HepG2 (cell line): Measurements from ENCODE around the gene MAP3K14. TPM values are rescaled to one million over a fixed set of nuclear protein-coding genes. Genes with fewer than 3 reads are reported as not detected.

Experiments
- ATM ChIP-seq: fragments of 450-650 bp; IDR thresholded peaks from 2 replicates; pipeline ENCODE4 v1.7.1; 2017; ENCODE audit warnings: mild to moderate bottlenecking, borderline replicate concordance
- BCL6 ChIP-seq: IDR thresholded peaks from 2 replicates; pipeline ENCODE4 v1.6.1; 2016; ENCODE audit warnings: missing genetic modification reagents, missing compliant biosample characterization
- DMAP1 ChIP-seq: IDR thresholded peaks from 2 replicates; pipeline ENCODE4 v1.6.1; 2016
- FOXP1 ChIP-seq, 2 experiments: fragments of 450-650 bp in 1 of 2; IDR thresholded peaks; 2 replicates each; pipeline ENCODE4 v1.6.1; 2017 to 2018; ENCODE audit warnings: antibody characterized with exemption in 1 of 2
- GTF3A ChIP-seq: sonication (generic); formaldehyde crosslinking; conservative IDR thresholded peaks from 2 replicates; pipeline ENCODE4 v1.4.0; 2020; ENCODE audit warnings: mild to moderate bottlenecking, missing genetic modification reagents
- HOXD1 ChIP-seq: sonication (generic); formaldehyde crosslinking; IDR thresholded peaks from 2 replicates; pipeline ENCODE4 v1.5.0; 2020; ENCODE audit warnings: missing genetic modification reagents
- MBD4 ChIP-seq: IDR thresholded peaks from 2 replicates; pipeline ENCODE4 v1.6.1; 2012; ENCODE audit warnings: low read length, inconsistent platforms, borderline replicate concordance
- MIXL1 ChIP-seq: IDR thresholded peaks from 2 replicates; pipeline ENCODE4 v1.6.1; 2016
- SAP130 ChIP-seq: IDR thresholded peaks from 2 replicates; pipeline ENCODE4 v1.6.1; 2016; ENCODE audit warnings: low read depth
- YEATS2 ChIP-seq: sonication (generic); formaldehyde crosslinking; IDR thresholded peaks from 2 replicates; pipeline ENCODE4 v1.4.0; 2020; ENCODE audit warnings: missing genetic modification reagents, borderline replicate concordance
- ZFP37 ChIP-seq: sonication (generic); formaldehyde crosslinking; IDR thresholded peaks from 2 replicates; pipeline ENCODE4 v1.4.0; 2020; ENCODE audit warnings: missing genetic modification reagents, borderline replicate concordance
- ZNF616 ChIP-seq: sonication (generic); formaldehyde crosslinking; IDR thresholded peaks from 2 replicates; pipeline ENCODE4 v1.5.0; 2020; ENCODE audit warnings: low read depth, mild to moderate bottlenecking, missing genetic modification reagents
- ZNF672 ChIP-seq: sonication (generic); formaldehyde crosslinking; IDR thresholded peaks from 2 replicates; pipeline ENCODE4 v1.8.1; 2022; ENCODE audit warnings: missing genetic modification reagents
- ZNF7 ChIP-seq: IDR thresholded peaks from 2 replicates; pipeline ENCODE4 v1.6.1; 2016; ENCODE audit warnings: missing biosample characterization, missing genetic modification reagents
- ZNF773 ChIP-seq: sonication (generic); formaldehyde crosslinking; IDR thresholded peaks from 2 replicates; pipeline ENCODE4 v1.4.0; 2020; ENCODE audit warnings: missing genetic modification reagents, borderline replicate concordance
- ZNF788 ChIP-seq: sonication (generic); formaldehyde crosslinking; IDR thresholded peaks from 2 replicates; pipeline ENCODE4 v1.5.0; 2020; ENCODE audit warnings: mild to moderate bottlenecking, missing genetic modification reagents, borderline replicate concordance
- ZNF879 ChIP-seq: sonication (generic); formaldehyde crosslinking; IDR thresholded peaks from 2 replicates; pipeline ENCODE4 v1.8.1; 2023; ENCODE audit warnings: missing genetic modification reagents
- ZNF891 ChIP-seq: sonication (generic); formaldehyde crosslinking; IDR thresholded peaks from 2 replicates; pipeline ENCODE4 v1.5.0; 2020; ENCODE audit warnings: mild to moderate bottlenecking, missing genetic modification reagents
- polyA plus RNA-seq, 8 experiments: library from polyadenylated mRNA; depleted of rRNA in 3 of 8; stranded (reverse) in 7 of 8; unstranded in 1 of 8; fragments of >200 nt; fragmentation: Illumina TruSeq in 4 of 8; extraction: Trizol in 4 of 8; gene quantifications; 2 replicates each; pipeline versions ENCODE4 v1.2.1 to v1.2.3, GENCODE V29; 2011 to 2016; ENCODE audit warnings: low read depth in 4 of 8, missing spikeins in 1 of 8, mixed read lengths in 1 of 8; ENCODE audit not compliant: insufficient read depth in 1 of 8
- total RNA-seq, 5 experiments: library from RNA; depleted of rRNA; stranded (reverse); fragments of >200 nt; fragmentation: Illumina TruSeq; extraction: Trizol; gene quantifications; 2 replicates each; pipeline ENCODE4 v1.2.3, GENCODE V29; 2016; ENCODE audit warnings: low read depth in 1 of 5
- TF ChIP-seq, protein P1 (sequence below): sonication (generic); formaldehyde crosslinking; IDR thresholded peaks from 2 replicates; pipeline ENCODE4 v1.5.0; 2020; ENCODE audit warnings: mild to moderate bottlenecking, missing genetic modification reagents
- TF ChIP-seq, protein P2 (sequence below): sonication (generic); formaldehyde crosslinking; IDR thresholded peaks from 2 replicates; pipeline ENCODE4 v1.4.0; 2020; ENCODE audit warnings: mild to moderate bottlenecking, missing genetic modification reagents
- TF ChIP-seq, protein P3 (sequence below): sonication (generic); formaldehyde crosslinking; IDR thresholded peaks from 2 replicates; pipeline ENCODE4 v1.8.0; 2022; ENCODE audit warnings: low read depth, missing genetic modification reagents

The MAP3K14 gene
- total and polyA plus RNA-seq, 2 of the 13 experiments (the other 11 are each of a cell fraction or from before 2014, with no cell fraction given), result 2.6 TPM

DNA sequence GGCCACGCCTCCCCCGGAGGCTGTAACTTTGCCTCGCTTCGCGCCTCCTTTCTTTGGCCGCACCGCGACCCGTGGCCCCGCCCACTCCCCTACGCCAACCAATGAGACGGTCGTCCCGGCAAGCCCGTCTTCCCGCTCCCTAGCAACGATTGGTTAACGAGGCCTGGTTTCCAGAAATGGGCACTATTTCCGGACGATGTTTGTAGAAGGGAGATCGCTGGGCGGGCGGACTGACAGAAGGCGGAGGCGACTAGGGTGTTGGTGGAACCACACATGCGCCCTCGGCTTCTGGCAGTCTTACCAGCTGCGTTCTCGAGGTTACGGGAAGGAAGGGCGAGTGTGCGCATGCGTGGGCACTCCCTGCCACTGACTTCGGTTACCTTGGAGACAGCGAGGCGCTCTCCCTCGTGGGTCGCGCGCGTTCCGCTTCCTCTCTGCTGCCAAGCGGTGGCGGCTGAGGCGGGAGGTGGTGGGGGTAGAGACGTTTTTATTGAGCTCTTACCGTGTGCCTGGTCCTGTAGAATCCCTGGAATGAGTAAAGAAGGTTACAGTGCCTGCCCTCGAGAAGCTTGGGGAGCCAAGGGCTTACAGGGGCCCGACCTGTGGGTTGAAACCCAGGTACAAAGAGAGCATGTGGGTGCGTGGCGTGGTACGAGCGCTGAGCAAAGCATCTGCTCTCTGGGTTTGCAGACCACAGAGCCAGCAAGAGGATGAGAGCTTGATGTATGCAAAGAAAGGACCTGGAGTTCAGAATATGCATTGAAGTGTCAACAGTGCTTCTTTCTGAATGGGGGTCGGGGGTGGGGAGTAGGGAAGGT lies 500 bp upstream of the MAP3K14 start (continued):
- TF ChIP-seq, protein P1, sequence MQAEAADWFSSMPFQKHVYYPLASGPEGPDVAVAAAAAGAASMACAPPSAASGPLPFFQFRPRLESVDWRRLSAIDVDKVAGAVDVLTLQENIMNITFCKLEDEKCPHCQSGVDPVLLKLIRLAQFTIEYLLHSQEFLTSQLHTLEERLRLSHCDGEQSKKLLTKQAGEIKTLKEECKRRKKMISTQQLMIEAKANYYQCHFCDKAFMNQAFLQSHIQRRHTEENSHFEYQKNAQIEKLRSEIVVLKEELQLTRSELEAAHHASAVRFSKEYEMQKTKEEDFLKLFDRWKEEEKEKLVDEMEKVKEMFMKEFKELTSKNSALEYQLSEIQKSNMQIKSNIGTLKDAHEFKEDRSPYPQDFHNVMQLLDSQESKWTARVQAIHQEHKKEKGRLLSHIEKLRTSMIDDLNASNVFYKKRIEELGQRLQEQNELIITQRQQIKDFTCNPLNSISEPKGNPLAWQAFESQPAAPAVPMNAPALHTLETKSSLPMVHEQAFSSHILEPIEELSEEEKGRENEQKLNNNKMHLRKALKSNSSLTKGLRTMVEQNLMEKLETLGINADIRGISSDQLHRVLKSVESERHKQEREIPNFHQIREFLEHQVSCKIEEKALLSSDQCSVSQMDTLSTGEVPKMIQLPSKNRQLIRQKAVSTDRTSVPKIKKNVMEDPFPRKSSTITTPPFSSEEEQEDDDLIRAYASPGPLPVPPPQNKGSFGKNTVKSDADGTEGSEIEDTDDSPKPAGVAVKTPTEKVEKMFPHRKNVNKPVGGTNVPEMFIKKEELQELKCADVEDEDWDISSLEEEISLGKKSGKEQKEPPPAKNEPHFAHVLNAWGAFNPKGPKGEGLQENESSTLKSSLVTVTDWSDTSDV (CRISPR knock-in tag), result no peak
- TF ChIP-seq BCL6 (peak; percentile 29; the same call in 1 of the 2 replicates), ZNF773 (CRISPR knock-in tag) (no peak), MBD4 (no peak), ZNF891 (CRISPR knock-in tag) (no peak; the same call in 1 of the 2 replicates), ZNF879 (CRISPR knock-in tag) (no peak), ZNF672 (CRISPR knock-in tag) (no peak), ZFP37 (CRISPR knock-in tag) (no peak; the same call in 1 of the 2 replicates), GTF3A (no peak), HOXD1 (CRISPR knock-in tag) (no peak), ATM (no peak), ZNF7 (CRISPR knock-in tag) (no peak), FOXP1 (IDR thresholded peaks at IDR 0.05) (no peak), FOXP1 (CRISPR knock-in tag; IDR thresholded peaks at IDR 0.05) (0 out of 2 replicates have a peak, but pooled peaks have one; percentile 27), ZNF788 (CRISPR knock-in tag) (peak; percentile 43; the same call in 1 of the 2 replicates), MIXL1 (no peak; the same call in none of the 2 replicates), SAP130 (CRISPR knock-in tag) (peak; percentile 94), DMAP1 (CRISPR knock-in tag) (peak; percentile 41; the same call in 1 of the 2 replicates), ZNF616 (CRISPR knock-in tag) (no peak), YEATS2 (CRISPR knock-in tag) (peak; percentile 82; the same call in 1 of the 2 replicates)
- TF ChIP-seq, protein P2, sequence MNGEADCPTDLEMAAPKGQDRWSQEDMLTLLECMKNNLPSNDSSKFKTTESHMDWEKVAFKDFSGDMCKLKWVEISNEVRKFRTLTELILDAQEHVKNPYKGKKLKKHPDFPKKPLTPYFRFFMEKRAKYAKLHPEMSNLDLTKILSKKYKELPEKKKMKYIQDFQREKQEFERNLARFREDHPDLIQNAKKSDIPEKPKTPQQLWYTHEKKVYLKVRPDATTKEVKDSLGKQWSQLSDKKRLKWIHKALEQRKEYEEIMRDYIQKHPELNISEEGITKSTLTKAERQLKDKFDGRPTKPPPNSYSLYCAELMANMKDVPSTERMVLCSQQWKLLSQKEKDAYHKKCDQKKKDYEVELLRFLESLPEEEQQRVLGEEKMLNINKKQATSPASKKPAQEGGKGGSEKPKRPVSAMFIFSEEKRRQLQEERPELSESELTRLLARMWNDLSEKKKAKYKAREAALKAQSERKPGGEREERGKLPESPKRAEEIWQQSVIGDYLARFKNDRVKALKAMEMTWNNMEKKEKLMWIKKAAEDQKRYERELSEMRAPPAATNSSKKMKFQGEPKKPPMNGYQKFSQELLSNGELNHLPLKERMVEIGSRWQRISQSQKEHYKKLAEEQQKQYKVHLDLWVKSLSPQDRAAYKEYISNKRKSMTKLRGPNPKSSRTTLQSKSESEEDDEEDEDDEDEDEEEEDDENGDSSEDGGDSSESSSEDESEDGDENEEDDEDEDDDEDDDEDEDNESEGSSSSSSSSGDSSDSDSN (CRISPR knock-in tag), result no peak; the same call in 1 of the 2 replicates
- TF ChIP-seq, protein P3, sequence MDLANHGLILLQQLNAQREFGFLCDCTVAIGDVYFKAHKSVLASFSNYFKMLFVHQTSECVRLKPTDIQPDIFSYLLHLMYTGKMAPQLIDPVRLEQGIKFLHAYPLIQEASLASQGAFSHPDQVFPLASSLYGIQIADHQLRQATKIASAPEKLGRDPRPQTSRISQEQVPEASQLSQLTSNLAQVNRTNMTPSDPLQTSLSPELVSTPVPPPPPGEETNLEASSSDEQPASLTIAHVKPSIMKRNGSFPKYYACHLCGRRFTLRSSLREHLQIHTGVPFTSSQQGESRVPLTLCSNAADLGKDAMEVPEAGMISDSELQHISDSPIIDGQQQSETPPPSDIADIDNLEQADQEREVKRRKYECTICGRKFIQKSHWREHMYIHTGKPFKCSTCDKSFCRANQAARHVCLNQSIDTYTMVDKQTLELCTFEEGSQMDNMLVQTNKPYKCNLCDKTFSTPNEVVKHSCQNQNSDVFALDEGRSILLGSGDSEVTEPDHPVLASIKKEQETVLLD, result 0 out of 2 replicates have a peak, but pooled peaks have one; percentile 20
